SIG-M5 (cell line): ENCODE data around the gene PLPP2.

Source experiments
- DNase-seq: peaks from one replicate; lab custom pipeline; 2025; lab: John Stamatoyannopoulos, UW

PLPP2 gene

GRCh38 chr19:291006-291521 lies at the start of gene PLPP2:
TSS of gene PLPP2 (minus strand) at chr19:291403. CDS start at chr19:291336, 67 bp downstream.
- DNase-seq, result no peak

DNA sequence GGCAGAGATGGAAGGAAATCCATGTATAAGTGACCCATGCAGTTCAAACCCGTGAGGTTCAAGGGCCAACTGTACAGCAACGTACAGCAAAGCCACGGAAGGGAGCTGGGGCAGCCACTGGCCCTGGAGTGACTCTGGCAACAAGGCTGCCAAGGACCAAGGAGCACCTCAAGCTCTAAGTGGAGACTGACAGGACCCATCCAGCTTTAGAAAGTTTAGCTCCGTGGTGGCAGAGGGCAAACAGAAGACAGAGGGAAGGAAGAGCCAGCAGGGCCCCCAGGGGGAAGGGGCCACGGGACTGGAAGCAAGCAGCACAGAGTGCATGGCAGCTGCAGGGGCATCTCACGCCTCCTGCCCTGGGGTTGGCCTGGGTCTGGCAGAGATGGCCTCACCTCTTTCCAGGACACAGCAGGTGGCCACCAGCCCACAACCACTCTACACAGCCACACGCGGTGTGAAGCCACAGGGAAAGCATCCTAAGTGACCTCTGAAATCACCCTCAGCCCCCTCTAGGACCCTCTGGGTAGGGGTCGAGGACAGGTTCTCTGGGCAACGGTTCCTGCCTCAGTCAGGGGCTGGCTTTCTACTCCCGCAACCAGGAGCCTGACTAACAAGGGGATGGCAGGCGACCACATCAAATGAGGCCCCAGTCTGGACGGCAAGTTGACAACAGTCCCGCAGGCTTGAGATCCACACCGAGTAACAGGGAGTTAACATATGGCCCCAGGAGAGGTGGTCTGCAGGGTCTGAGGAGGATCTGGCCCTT lies 49.6 kb upstream of the PLPP2 start:
- no peak for DNase-seq

DNA sequence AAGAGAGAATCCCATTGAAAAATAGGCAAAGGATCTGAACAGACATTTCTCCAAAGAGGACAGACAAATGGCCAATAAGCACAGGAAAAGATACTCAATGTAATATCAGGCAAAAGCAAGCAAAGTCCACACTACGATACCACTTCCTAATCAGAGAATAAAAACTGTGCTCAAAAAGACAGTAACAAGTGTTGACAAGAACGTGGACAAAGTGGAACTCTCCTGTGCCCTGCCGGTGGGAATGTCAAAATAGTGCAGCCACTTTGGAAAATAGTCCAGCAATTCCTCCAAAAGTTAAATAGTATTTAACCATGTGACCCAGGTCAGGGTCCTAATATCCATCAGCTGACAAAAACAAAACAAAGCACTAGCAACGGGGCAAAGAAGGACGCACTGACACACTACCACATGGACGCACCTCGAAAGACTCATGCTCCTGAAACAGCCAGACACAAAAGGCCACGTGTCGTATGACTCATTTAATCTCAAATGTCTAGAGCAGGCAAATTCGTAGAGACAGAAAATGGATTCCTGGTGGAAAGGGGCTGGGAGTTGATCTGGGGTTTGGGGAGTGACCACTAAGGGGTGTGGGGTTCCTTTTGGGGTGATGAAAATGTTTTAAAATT lies 48.2 kb upstream of the PLPP2 start:
- no peak for DNase-seq

DNA sequence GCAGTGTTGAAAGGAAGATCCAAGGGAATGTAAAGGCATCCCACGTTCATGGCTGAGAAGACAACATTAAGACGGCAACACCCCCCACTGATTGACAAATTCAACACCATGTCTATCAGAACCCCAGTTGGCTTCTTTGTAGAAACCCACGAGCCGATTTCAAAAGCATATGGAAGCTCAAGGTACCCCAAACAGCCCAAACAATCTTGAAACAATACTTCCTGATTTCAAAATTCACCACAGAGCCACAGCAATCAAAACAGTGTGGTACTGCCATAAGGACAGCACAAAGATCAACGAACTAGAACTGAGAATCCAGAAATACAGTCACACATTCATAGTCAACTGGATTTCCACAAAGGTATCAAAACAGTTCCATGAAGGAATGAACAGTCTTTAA lies 47.2 kb upstream of the PLPP2 start:
- DNase-seq, result no peak

GRCh38 chr19:336067-336614 lies 44.9 kb upstream of the PLPP2 start:
- no peak for DNase-seq

- DNase-seq, result no peak
Observed at GRCh38 chr19:335486-336066, 44.4 kb upstream of the PLPP2 start.

DNA sequence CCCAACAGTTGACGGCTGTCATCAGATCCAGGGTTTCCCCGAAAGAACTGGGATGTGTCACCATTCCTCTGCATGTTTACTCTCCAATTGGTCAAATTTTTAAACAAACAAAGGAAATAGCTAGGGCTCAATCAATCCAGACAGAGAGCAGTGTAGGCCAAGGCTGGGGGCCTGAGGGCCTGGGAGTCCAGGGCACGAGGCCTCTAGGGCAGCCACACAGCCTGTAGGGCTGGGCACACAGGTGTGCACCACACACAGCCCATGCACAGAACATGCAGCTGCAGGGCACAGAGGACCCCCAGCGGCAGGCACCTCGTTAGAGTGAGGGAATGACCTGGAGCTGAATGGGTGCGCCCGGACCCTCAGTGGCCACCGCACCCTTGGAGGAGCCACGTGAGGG lies 43.9 kb upstream of the PLPP2 start:
- no peak for DNase-seq

DNA sequence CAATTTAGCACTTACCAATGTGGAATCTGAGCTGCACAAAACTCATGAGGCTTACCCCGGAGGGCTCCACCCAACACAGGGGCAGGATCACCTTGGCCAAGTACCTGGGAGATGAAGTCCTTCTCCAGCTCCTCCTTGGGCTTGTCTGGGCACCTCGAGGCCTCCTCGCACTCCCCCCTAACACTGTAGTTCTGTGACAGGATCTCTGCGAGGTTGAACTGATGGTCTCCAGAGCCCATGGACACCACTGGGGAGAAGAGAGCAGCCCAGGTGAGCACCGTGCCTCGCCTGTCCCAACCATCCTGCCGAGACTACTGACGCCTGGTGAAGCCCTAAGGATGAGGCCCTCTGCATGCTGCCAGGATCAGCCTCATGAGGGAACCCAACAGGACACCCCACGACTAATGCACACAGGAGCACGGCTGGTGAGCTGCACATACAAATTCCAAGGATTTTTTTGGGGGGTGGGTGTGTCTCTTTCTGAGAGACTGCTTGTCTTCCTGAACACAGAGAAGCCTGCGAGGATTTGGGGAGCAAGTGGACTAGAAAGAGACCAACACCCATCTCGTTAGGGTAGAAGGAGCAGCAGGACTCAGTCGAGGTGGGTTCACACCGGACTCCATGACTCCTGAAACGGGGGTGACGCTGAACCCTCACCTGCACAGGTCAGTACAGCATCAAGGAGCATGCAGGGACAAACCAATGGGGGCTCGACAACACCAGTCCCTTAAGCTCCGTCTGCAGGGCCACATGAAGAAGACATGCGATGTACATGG lies 43.3 kb upstream of the PLPP2 start:
- no peak for DNase-seq

DNA sequence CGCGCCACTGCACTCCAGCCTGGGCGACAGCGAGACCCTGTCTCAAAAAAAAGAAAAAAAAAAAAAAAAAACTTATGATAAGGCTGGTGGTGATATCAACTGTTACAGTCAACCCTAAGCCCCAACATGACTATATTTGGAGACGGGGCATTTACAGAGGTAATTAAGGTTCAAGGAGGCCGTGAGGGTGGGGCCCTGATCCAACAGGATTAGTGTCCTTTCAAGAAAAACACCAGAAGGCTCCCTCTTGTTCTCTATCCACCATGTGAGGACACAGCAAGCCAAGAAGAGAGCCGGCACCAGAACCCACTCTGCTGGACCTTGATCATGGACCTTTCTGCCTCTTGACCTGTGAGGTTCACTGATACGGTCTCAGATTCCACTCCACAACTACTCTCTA lies 39.3 kb upstream of the PLPP2 start:
- DNase-seq, result no peak

- DNase-seq, result no peak
Observed at GRCh38 chr19:329876-330275, 38.7 kb upstream of the PLPP2 start.

- DNase-seq, result no peak
Observed at GRCh38 chr19:328025-328505, 36.9 kb upstream of the PLPP2 start.

- DNase-seq, result no peak
Observed at GRCh38 chr19:327291-328024, 36.3 kb upstream of the PLPP2 start.

DNA sequence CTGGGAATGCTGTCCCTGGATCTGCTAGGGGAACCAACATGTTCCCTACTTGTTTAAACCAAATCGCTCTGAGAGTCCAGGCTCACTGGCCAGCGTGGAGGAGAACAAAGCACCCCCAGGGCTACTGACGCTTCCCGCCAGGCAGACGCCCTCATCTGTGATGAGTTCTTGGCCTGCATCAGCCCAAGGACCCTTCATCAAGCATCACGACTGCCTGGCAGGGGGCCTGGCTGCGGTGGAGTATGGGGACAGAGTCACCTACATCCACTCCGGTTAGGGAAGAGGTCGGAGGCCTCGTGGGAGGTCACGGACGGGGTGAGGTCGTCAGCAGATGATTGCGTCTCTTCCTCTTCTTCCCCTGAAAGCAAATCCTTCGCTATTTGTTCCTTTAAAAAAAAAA lies 35.7 kb upstream of the PLPP2 start:
- no peak for DNase-seq

DNA sequence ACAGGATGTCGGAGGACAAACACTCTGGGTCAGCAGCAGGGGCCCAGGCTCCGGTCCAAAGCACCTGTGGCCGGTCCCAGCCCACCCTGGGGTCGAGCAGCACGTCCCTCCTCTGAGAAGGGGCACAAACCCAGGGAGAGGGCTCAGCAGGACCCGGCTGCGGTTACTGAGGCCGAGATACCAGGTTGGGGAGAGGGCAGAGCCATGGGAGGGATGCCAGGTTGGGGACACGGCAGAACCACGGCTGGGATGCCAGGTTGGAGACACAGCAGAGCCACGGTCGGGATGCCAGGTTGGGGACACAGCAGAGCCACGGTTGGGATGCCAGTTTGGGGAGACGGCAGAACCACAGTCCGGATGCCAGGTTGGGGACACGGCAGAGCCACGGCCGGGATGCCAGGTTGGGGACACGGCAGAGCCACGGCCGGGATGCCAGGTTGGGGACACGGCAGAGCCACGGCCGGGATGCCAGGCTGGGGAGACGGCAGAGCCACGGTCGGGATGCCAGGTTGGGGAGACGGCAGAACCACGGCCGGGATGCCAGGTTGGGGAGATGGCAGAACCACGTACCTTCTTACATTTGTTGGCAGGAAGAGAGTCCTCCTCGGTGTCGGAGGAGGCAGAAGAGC lies 34.8 kb upstream of the PLPP2 start:
- DNase-seq, result no peak

DNA sequence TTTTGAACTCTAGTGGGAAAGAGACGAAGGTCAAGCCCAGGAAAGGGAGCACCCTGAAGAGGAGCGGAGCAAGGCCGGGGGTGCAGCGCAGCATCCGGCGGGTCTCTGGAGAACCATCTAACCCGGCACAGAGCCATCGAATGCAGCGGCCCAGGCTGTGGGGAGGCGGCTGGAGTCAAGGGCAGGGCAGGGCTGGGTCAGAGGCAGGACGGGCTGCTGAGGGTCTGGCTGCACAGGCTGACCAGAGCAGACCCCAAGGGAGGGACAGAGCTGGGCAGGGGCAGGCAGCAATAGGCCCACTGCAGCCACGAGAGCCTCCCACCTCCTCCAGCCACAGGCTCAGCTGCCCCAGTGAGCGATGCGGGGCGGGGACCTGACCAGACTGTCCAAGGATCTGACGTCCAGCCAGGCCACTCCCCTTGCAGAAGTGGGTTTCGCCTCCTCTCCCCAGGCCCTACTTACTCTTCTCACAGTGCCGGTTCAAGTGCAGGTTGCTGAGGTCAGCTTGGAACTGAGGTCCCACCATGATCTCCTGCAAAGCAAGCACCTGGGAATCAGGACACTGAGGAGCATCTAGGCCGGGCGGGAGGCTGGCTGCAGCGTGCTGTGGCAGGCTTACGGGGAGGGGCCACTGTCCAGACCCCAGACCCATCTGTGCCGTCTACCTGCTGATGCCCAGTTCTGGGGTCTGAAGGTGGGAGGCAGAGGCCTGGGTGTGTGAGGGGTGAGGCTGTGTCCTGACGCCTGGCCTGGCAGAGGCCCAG lies 34.2 kb upstream of the PLPP2 start:
- no peak for DNase-seq

DNA sequence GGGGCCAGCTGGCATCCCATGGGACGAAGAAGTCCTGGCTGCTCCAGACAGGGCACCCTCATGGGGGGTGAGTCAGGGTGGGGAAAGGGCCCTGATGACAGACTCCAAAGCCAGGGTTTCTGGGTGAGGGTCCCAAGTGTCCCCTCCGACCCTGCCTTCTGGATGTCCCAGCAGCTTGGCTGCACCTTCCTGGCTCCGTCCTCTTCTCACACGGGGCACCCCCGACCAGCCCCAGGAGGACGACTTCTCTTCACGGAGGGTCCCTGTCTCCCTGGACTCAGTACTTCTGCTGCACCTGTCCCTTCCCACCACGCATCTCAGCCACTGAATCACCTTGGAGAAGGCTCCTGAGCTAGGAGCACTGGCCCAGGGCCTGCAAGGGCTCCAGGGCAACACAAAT lies 33.5 kb upstream of the PLPP2 start:
- no peak for DNase-seq

- DNase-seq, result no peak
Observed at GRCh38 chr19:322616-323015, 31.4 kb upstream of the PLPP2 start.

DNA sequence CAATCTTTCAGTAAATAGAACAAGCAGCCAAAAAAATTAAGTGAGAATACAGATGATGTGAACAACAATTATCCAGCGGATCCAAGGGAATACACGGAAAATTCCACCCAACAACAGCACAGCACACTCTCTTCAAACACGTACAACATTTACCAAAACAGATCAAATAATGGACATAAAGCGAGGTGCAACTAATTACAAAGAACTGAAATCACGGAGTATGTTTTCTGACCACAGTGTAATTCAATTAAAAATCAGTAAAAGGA lies 27.2 kb upstream of the PLPP2 start:
- DNase-seq, result no peak

GRCh38 chr19:317710-318508 lies 26.7 kb upstream of the PLPP2 start:
- DNase-seq, result no peak

DNA sequence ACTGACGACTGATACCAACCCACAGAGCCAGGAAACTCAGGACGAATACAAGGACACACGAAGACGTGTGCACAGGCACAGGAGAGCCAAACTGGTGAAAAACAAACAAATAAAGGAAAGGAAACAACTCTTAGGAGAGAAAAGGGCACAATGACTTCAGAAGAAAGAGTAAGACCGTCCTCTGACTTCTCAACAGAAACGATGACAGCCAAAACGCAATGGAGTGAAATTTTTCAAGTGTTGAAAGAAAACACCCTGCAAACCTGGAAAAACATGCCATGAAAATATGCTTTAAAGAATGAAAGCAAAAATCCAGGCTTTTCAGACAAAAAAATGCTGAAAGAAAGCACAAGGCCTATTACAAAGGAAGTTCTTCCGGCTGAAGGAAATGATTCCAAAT lies 24.6 kb upstream of the PLPP2 start:
- no peak for DNase-seq
